Stimulated activated CD8-positive, alpha-beta memory T cell treated with anti-CD3 and anti-CD28 coated beads, Interleukin-7, amount 100 ng/mL, for 4 hours (primary cell): Measurements from ENCODE around the gene CLRN2.
"Not testable (repeated sequence)": the region's sequence is repeated elsewhere in the genome, so short reads cannot be mapped to it uniquely, and the experiment has no call there.

Experiments
- DNase-seq, 2 donors: peaks; one replicate each; pipeline ENCODE4 v3.0.0-alpha.2; 2020; ENCODE audit warnings: low read depth in 2 of 2

CLRN2 gene

GRCh38 chr4:17545374-17546140, 30.6 kb downstream of the CLRN2 start:
- no peak for DNase-seq

GRCh38 chr4:17546222-17546621, 31.3 kb downstream of the CLRN2 start:
- no peak for DNase-seq

GRCh38 chr4:17546678-17547077, 31.7 kb downstream of the CLRN2 start:
- no peak for DNase-seq

GRCh38 chr4:17550549-17550948, 35.6 kb downstream of the CLRN2 start:
- no peak for DNase-seq

GRCh38 chr4:17552427-17552826, 37.5 kb downstream of the CLRN2 start:
- no peak for DNase-seq

GRCh38 chr4:17554568-17554967, 39.6 kb downstream of the CLRN2 start:
- no peak for DNase-seq

GRCh38 chr4:17556498-17556897, 41.5 kb downstream of the CLRN2 start:
- no peak for DNase-seq

- no peak for DNase-seq
Measured at GRCh38 chr4:17557880-17558279, 42.9 kb downstream of the CLRN2 start.

- DNase-seq: no peak
Measured at GRCh38 chr4:17558941-17559708, 44.2 kb downstream of the CLRN2 start.

- no peak for DNase-seq
Measured at GRCh38 chr4:17559709-17560048, 44.7 kb downstream of the CLRN2 start.

GRCh38 chr4:17560065-17560673, 45.2 kb downstream of the CLRN2 start:
- no peak for DNase-seq

GRCh38 chr4:17561195-17561909, 46.4 kb downstream of the CLRN2 start:
- DNase-seq: no peak

GRCh38 chr4:17562157-17562556, 47.2 kb downstream of the CLRN2 start:
- DNase-seq: no peak

- DNase-seq: no peak
Measured at GRCh38 chr4:17565846-17566245, 50.9 kb downstream of the CLRN2 start.

- no peak for DNase-seq
Measured at GRCh38 chr4:17567271-17567670, 52.3 kb downstream of the CLRN2 start.

GRCh38 chr4:17574206-17574605, 59.2 kb downstream of the CLRN2 start:
- no peak for DNase-seq

GRCh38 chr4:17575177-17575576, 60.2 kb downstream of the CLRN2 start:
- not testable (repeated sequence) for DNase-seq
